Tibial nerve (tissue), 4 donors: ENCODE data around the gene BIK.

Source experiments
- EP300 ChIP-seq, 2 donors: sonication (generic); formaldehyde crosslinking; IDR thresholded peaks; one replicate each; pipeline ENCODE4 v1.6.1; 2017; ENCODE audit warnings: antibody characterized with exemption in 2 of 2, mild to moderate bottlenecking in 1 of 2
- POLR2A ChIP-seq, 2 donors: fragments of 450-650 bp; IDR thresholded peaks; one replicate each; pipeline ENCODE4 v1.6.1; 2017; ENCODE audit warnings: antibody characterized with exemption in 2 of 2, mild to moderate bottlenecking in 2 of 2, moderate library complexity in 2 of 2
- TF ChIP-seq, protein P1 (sequence below), 5 experiments: fragments of 200-600 bp in 3 of 5; fragments of 450-650 bp in 2 of 5; sonication (generic) in 3 of 5; IDR thresholded peaks; one replicate each; pipeline ENCODE4 v1.5.1; 2016 to 2019; ENCODE audit warnings: antibody characterized with exemption in 5 of 5, mild to moderate bottlenecking in 3 of 5, moderate library complexity in 2 of 5

DNA sequence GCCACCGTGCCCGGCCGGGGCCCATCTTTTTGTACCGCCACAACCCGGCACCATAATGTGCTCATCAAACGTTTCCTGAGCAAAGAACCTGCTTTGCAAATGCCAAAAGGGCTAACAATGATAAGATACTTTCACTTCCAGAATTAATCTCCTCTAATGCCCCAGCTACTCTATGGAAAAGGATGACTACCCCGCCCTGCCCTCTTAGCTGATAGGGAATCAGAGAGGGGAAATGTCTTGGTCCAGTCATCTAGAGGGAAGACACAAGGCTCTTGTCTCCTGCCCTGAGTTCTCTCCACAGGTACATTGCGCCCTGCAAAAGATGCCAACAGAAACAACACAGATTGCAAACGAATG lies 21.9 kb upstream of the BIK start:
- TF ChIP-seq, protein P1, sequence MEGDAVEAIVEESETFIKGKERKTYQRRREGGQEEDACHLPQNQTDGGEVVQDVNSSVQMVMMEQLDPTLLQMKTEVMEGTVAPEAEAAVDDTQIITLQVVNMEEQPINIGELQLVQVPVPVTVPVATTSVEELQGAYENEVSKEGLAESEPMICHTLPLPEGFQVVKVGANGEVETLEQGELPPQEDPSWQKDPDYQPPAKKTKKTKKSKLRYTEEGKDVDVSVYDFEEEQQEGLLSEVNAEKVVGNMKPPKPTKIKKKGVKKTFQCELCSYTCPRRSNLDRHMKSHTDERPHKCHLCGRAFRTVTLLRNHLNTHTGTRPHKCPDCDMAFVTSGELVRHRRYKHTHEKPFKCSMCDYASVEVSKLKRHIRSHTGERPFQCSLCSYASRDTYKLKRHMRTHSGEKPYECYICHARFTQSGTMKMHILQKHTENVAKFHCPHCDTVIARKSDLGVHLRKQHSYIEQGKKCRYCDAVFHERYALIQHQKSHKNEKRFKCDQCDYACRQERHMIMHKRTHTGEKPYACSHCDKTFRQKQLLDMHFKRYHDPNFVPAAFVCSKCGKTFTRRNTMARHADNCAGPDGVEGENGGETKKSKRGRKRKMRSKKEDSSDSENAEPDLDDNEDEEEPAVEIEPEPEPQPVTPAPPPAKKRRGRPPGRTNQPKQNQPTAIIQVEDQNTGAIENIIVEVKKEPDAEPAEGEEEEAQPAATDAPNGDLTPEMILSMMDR (IDR thresholded peaks at IDR 0.05): no peak
- TF ChIP-seq EP300 (IDR thresholded peaks at IDR 0.05): no peak
- TF ChIP-seq POLR2A (IDR thresholded peaks at IDR 0.05): no peak
